HG02571 (cell line): ENCODE results near the gene MB.

ENCODE experiments used
- ATAC-seq: cut with Tn5 transposase; IDR thresholded peaks from one replicate; pipeline ENCODE4 v1.9.1; 2021; ENCODE audit warnings: mild to moderate bottlenecking, moderate library complexity; ENCODE audit not compliant: unreplicated experiment

The MB gene

DNA sequence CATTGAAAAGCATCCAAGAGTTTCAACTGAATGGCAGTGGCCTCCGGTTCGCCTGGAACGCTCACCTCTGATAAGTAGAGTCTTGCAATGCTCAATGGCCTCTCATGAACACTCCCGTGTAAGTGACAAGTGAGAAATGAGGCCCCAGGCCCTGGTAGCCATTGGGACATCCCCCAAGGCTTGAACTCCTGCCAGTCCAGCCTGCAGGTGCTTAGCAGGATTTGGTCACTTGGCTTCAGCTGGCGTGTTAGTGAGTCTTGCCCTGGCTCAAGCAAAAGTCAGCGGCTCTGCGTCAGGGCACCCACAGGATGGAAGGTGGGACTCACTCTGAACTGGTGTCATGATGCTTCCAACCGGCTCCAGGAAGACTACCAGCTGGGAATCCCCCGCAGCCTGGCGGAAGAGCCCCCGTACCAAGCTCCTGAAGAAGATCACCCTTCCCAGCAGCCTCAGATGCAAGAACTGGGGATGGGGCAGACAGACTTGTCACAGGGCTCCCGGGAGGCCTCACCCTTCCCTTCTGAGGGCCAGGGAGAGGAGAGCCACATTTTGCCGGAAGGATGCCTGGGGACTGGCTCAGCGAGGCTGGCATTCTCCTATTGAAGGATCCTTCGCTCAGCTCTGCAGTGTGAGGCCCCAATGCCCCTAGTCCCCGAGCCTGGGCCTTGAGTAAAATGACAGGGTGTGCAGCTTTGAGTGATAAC lies 19.3 kb downstream of the MB start:
- no peak for ATAC-seq

- ATAC-seq: no peak
Observed at GRCh38 chr22:35596821-35597220, 20.3 kb downstream of the MB start.

DNA sequence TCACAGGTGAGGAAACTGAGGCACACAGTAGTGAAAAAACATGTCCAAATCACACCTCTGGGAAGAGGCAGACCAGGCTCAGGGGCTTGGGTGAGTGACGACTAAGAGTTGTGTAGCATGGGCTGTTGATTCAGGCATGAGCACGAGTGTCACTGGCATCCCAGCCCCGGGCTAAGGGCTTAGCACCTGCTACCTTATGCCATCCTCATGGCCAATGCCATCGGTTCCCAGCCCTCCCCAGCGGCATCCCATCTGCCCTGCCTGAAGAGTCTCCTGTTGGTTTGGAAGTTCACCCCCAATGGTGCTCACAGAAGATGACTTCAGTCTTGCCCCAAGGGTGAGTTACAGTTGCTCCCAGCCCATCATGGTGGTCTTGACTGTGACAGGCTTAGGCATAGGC lies 22.4 kb downstream of the MB start:
- ATAC-seq: no peak

GRCh38 chr22:35593891-35594470 lies 23.1 kb downstream of the MB start:
- ATAC-seq: no peak

DNA sequence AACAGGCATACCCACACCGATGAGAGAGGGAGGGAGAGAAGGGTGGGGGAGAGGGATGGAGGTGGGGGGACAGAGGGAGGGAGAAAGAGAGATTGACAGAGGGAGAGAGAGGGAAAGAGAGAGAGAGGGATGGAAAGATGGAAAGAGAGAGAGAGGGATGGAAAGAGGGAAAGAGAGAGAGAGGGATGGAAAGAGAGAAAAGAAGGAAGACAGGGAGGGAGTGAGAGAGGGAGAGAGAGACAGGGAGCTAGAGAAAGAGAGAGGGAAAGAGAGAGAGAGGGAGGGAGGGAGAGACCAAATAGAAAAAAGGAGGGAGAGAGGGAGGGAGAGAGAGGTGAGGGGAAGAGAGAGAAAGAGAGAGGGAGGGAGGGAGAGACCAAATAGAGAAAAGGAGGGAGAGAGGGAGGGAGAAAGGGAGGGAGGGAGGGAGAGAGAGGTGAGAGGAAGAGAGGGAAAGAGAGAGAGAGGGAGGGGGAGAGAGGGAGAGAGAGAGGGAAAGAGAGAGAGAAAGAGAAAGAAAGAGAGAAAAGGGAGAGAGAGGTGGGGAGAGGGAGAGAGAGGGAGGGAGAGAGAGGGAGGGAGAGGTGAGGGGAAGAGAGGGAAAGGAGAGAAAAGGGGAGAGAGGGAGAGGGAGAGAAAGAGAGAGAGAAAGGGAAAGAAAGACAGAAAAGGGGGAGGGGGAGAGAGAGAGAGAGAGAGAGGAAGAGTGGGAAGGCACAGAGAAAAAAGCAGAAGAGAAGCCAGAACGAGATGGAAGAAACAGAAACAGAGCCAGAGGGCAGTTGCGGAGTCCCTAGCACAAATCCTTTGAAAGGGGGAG lies 23.8 kb downstream of the MB start:
- no peak for ATAC-seq

- no peak for ATAC-seq
Observed at GRCh38 chr22:35592418-35592967, 24.6 kb downstream of the MB start.

DNA sequence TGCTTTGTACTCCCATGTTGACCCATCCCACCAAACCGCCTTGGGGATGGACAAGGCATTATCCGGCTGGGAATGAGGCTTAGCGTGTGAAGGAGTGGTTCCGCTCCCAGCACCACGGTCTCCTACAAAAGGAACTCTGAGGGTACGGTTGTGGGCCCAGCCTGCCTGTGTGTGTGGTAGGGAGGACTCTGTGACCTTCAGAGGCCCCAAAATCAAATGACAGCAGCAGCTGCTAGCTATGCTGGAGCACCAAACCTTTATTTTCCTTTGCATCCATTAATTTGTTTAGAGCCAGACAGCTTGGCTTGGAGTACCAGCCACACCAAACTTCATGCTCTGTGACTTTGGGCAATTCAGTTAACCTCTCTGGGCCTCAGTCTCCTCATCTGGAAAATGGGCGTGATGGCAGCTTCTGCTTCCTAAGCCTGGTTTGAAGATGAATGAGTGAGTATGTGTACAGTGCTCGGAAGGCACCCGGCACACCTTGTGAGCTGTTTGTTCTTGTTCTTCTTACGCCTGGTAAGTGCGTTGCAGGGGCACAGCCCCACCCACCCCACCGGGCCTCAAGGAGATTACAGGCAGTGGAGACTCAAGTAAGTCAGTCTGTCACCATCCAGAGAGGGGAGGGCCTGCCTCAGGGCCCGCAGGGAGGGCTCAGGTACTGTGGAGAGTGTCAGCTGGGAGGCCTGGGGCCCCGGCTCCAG lies 25.3 kb downstream of the MB start:
- no peak for ATAC-seq

- ATAC-seq: no peak
Observed at GRCh38 chr22:35590634-35591295, 26.4 kb downstream of the MB start.

DNA sequence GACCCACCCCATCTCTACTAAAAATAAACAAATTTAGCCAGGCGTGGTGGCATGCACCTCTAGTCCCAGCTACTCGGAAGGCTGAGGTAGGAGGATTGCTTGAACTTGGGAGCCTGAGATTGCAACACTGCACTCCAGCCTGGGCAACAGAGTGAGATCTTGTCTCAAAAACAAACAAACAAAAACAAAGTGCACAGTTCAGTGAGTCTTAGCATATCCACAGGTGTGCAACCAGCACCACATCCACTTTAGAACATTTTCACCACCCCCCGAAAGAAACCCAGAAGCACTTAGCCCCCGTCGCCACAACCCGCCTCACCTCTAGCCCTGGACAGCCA lies 27.4 kb downstream of the MB start:
- no peak for ATAC-seq

DNA sequence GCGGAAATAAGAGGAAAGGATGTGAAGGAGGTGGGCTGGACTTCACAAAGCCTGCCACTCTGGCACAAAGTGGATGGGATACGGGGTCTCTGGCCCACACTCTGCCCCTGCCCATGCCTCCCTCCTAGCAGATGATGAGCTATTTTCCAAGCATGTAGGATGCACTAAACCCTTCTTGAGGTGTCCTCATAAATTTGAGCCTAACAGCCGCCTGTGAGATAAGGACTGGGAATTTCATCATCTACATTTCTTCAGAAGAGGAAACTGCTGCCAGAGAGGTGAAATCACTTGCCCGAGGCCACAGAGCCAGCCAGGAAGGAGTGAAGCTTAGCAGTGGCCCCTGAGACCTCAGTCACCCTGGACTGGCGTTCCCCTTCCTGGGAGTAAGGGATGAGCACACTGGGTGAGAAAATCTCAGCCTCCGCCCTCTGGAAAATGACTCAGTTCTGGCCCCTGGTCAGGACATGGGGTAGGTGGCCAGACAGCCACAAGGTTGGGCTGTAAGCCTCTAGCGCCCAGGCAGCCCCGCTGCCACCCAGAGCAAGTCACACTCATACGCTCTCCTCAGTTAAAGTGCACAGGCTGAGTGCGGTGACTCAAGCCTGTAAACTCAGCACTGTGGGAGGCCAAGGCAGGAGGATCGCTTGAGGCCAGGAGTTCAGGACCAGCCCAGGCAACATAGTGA lies 27.9 kb downstream of the MB start:
- no peak for ATAC-seq

GRCh38 chr22:35587896-35588295 lies 29.2 kb downstream of the MB start:
- ATAC-seq: no peak

DNA sequence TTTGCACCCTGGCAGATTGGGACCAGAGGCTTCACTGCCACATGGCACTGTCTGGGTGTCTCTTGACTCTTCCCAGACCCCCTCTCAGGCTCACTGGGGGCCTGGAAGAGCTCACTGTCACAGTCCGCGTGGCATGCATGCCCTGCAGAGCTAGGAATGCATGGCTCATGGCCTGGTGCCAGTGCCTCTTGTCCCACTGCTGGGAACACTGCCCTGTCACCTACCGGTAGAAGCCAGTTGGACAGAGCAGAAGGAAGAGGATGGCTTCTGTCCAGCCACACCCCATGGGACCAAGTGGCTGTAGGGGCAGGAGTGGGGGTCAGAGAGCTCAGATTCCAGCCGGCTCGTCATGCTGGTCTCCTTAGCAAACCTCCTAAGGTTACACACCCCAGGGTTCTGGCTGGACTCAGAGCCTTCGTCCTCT lies 29.7 kb downstream of the MB start:
- no peak for ATAC-seq

- ATAC-seq: no peak
Observed at GRCh38 chr22:35586771-35587170, 30.4 kb downstream of the MB start.

- ATAC-seq: no peak
Observed at GRCh38 chr22:35582861-35583670, 34.1 kb downstream of the MB start.

DNA sequence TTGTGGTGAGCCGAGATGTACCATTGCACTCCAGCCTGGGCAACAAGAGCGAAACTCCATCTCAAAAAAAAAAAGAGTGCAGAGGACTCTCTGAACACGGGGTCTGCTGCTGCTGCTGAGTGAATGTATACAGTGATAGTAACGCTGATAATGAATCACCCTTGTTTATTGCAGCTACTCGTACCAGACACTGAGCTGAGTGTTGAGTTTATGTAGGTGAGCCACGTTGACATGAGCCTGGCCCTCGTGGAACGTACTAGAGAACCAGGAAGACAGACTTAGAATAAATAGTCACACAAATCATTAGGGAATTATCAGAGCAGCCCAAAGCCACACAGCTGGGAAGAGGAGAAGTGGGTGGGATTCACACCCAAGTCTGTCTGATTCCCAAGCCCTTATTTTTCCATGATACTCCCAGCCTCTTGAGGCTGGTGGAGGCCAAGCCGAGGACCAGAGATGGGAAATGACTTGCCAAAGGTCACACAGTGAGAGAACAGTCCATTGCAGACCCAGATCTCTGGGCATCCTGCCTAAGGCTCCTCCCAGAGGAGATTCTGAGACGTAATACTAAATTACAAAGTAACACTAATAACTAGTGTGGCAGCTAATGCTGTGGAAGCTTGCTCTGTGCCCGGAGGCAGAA lies 34.8 kb downstream of the MB start:
- no peak for ATAC-seq

DNA sequence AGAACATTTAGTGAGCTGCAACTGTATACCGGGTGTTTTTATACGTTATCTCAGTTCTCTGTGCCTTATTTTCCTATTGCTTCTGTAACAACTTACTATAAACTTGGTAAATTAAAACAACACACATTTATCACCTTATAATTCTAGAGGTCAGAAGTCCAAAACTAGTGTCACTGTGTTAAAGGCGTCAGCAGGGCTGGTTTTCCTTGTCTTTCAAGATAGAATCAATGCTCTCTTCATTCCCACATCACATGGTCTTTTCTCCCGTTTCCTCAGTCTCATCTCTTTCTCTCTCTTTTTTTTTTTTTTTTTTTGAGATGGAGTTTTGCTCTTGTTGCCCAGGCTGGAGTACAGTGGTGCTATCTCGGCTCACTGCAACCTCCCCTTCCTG lies 36.1 kb downstream of the MB start:
- ATAC-seq: no peak

GRCh38 chr22:35580351-35581022 lies 36.6 kb downstream of the MB start:
- ATAC-seq: no peak

DNA sequence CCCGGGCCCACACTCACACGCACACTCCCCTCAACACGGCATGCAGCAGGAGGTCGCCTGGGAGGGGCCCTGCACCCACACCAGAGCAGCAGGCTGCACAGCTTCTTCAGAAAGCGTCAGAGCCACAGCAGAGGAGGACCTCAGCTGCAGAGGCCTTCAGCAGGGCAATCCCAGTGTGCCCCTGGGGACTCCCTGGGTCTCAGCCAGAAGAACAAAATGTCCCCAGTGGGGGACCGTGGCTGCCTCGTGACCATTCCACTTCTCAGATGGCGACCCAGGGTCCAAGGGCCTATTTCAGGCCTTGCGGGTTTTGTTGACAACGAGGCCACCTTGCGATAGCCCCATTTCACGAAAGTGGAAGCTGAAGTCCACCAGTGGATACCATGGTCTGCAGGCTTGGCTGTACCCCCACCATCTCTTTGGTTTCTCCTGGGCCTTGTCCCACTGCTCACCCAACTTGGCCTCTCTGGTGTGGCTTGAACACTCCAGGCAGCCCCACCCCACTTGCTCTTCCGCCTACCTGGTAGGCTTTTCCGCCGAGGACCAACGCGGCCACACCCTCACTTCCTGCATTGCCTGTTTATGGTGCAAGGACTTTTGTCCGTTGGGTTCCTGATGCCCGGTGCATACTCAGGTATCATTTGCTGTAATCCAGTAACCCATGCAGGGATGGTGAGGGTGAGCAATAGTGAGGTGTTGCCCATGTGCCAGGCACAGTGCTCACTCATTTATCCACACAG lies 38.1 kb downstream of the MB start:
- ATAC-seq: no peak
